HG02938 (cell line): Measurements from ENCODE around the gene MAP3K5.

Source experiments
- ATAC-seq: cut with Tn5 transposase; IDR thresholded peaks from one replicate; pipeline ENCODE4 v1.9.1; 2021; ENCODE audit warnings: mild to moderate bottlenecking, moderate library complexity; ENCODE audit not compliant: unreplicated experiment

MAP3K5 gene

DNA sequence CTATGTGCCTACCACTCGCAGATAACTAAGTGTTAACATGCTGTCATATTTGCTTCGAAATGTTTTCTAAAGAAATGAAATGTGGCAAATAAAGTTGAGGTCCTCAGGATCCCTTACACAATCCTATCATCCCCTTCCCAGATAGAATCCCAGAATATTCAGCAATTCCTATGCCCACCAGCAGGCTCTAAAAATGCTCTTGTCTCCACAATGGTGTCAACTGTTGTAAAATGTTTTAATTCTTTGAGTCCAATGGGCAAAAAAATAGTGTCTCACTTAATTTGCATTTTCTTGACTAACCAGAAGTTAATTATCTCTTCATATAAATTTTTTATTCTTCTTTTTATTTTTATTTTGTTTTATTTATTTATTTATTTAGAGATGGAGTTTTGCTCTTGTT, 138.2 kb downstream of the MAP3K5 start:
- ATAC-seq: no peak

DNA sequence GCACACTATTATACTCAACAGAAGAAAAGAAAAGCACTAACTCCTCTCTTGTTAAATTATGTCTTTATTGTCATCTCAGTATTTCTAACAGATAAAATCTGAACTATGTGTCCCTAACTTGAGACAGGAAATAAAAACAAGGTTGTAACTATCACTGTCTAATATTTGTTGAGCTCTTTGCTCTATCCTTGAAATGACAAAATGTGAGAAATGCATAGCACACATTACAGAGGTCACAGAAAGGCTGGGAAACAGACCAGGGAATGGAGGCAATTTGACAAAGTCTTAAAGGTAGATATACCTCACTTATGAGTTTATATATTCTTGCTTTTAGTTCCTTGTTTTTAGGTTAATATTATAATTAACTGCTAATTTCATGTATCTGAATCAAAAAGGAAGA, 139.6 kb downstream of the MAP3K5 start:
- ATAC-seq: no peak

DNA sequence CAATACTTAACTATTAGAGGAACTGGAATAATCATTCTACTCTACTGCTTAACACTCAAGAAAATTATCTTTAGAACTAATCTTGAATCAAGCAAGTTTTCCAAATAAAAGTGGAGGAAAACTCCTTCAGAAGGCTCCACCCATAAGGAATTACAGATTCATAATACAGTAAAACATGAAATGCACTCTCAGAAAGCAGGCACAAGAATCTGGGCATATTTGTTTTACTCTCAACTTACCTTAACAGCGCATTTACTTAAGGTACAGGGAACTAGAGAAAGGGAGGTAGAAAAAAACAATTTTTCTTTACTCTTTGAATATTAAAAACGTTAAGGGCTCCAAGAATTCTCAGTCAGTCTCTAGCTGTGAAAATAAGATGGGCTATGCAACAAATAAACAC, 140.3 kb downstream of the MAP3K5 start:
- no peak for ATAC-seq

DNA sequence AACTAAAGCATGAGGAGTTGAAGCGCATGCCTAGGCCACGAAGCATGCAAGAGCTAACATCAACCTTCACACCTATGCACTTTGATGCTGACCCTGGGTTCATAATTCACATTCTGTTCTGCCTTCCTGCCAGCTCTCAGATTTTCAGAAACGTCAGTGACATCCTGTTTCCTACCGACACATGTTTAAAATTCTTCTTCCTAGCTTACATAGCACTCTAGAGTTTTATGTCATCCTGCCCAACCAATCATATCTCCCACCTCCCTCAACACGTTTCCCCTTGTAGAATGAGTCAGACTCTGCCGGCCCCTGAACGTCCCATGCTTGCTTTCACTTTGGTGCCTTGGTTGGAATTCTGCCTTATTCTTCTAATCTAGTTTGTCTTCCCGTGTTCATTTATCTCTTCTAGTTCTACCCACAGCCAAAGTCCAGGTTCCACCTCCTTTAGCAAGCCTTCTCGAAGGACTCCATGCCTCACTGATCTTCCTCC, 144.9 kb downstream of the MAP3K5 start:
- peak; percentile 82 for ATAC-seq

DNA sequence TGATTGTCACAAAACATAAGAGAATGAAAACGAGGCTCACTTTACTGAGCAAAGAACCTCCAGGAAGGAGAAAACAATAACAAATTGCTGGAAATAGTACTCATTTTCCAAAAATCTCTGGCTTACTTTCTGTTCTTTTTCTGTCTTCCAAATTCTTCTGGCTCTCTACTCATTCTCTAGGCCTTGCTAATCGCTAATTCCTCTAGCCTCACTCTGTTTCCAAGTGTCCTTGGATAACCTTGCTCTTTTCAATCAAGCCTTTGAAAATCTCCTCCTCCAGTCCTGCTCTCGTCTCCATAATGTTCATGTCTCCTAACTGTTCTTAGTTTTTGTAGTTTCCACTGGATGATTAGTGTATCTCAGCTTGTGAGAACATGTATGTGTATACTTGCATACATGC, 145.9 kb downstream of the MAP3K5 start:
- ATAC-seq: no peak

DNA sequence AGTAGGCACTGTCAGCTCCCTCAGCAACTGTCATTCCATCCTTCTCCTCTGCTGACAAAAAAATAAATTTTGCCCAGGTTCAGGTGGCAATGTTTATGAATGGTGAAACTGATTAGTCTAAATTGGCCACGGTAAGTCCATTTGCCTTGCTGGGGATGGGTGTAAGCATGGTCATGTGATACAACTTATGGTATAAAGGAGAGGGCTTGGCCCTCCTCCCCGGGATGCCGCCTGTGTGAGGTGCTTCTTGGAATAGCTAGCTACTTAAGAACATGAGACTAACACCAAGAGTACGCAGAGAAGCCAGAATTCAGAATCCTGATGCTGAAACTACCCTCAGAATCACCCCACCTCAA, 147.7 kb downstream of the MAP3K5 start:
- ATAC-seq: no peak

DNA sequence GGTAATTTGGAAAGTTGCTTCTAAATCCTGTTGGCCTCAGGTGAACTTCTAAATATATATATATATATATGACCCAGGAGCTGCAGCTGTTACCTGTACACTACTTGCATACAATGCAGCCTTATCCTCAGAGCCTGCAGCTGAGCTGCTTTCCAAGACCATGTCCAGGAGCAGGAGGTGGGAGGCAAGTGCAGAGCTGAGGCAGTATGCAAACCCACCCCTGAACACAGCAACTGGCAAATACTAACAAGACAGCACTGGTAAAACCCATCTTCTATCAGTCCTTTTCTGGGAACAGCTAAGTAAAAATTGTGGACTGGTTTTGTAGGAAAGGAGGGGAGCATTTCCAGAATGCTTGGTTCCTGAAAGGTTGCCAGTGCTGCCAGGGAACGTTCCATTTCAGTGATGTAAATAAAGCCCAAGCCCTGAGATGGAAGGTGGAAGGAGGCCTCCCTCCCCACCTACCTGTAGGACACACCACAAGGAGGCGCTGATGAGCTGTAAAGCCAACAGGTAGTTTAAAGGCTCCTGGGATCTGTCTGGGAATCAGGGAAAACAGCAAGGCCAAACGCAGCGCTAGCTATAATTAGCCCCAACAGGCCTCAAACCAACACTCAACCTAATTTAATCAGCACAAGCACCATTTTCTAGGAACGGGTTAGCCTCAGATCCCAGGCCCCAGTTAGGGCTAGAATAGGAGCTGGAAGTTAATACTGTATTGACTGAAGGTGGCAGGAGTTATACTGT, 148.3 kb downstream of the MAP3K5 start:
- peak; percentile 39 for ATAC-seq

DNA sequence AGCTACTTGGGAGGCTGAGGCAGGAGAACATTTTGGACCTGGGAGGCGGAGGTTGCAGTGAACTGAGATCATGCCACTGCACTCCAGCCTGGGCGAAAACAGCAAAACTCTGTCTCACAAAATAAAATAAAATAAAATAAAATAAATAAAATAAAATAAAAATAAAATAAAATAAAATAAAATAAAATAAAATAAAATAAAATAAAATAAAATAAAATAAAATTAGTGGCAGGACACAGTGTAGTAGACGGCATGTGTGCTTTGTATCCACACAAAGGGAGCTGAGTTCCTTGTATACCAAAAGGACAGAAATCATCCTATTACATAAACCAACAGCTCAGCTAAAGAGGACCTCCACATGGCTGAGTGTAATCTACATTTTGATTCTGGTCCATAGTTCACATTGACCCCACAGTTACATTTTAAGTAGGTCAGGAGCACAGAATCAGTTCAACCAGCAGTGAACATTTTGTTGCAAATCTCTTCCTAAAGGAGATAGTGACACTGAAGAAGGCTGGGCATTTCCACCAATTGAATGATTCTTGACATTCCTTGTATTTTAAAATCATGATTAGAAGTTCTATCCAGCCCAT, 150.3 kb downstream of the MAP3K5 start:
- ATAC-seq: no peak

DNA sequence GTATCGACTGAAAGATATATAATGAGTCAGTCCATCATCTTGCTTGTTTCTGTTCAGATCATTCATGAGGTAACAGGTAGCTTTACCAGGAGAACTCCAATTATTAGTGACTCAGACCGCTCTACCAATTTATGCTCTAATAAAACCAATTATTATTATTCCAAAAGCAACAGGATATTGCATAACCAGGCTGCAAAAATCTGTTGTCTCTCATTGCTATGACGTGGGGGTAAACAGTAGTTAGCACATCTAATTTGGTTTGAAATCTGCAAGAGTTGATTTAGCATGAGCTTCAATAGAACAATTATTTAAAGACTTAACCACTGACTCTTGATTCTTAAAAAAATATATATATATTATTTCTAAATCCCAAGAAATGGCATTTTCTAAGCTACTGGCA, 151.1 kb downstream of the MAP3K5 start:
- ATAC-seq: no peak

DNA sequence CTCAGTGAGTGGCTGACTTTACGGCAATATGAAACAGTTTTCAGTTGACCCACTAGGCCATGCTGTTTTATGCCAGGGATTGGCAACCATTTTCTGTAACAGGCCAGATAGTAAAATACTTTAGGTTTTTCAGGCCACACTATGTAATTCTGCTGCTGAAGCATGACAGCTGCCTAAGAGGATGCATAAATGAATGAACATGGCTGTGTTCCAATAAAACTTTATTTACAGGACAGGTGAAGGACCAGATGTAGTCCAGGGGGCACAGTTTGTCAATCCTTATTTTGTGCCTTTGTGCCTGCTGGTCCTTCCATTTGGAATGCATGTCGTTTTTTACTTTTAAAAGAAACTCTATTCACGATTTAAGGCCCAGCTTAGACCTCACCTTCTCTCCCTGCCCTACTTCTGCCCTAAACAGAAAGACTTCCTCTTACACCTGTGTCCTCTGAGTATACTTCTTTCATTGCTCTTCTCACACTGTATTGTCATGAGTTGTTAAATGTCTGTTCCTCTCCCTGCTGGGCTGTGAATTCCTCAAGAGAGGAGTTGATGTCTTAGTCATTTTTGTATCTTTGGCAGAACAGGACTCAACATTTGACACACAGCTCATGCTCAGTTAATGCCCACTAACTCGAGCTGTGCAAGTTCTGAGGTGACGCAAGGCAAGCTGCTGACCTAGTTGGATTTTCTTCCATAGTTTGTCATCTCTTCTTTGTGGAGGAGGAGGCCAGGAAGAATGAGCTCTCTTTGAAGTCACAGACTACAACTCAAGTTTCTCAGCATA, 152.0 kb downstream of the MAP3K5 start:
- no peak for ATAC-seq

DNA sequence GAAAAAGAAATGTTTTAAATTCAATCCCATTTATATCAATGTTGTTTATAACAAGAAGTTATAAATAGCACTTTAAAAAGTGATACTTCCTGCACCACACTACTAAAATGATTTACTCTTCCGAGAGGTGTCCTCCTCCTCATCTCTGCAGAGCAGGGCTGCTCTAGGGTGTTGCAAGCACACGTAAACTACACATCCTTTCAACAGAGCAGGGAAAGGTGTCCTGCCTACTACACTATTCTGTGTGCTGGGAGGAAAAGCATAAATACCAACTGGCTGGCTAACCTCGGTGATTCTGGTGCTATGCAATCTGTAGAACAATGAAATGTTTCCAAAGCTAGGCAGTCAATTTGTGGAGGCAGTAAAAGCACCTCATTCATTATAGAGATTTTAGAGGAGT, 152.6 kb downstream of the MAP3K5 start:
- ATAC-seq: no peak

DNA sequence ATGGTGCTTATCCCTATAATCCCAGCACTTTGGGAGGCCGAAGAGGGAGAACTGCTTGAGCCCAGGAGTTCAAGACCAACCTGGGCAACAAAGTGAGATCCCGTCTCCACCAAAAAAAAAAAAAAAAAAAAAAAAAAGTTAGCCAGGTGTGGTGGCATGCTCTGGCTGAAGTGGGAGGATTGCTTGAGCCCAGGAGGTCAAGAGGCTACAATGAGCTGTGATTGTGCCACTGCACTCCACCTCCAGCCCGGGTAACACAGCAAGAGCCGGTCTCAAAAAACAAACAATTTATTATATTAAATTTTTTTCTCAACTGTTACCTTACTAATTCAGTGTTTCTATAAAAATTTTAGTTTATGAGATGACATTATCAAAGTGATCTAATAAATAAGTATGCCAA, 156.7 kb downstream of the MAP3K5 start:
- no peak for ATAC-seq

DNA sequence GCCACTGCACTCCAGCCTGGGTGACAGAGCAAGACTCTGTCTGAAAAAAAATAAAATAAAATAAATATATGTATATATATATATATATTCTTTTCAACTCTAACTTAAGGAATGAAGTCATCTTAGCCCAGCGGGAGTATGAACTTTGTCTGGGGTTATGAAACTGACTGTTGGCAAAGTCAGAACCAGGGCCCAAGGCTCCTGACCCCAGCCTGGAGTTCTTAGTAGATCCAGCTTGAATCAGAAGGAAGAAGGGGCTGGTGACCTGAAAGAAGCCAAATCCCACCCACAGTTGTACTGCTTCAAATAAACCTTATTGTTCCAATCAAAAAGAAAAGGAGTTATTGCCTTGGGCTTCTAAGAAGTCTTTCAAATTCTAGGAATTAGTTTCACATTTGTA, 158.9 kb downstream of the MAP3K5 start:
- ATAC-seq: no peak

DNA sequence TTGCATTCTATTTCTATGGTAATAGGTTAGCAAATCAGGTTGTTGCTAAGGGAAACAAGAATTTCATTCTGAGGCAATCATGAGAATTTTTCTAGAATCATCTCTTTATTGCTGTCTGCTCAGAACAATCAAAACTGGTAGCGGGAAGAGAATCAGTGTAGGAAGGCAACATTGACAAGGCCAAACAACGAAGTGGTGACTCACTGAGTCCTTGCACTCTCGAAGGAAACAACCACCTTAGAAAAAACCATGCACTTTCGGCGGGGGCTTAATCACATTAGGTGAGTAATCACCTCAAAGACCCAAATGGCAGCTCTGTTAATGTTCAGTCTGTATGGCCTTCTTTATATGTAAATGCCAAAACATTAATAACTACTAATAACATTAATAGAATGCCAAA, 163.3 kb downstream of the MAP3K5 start:
- no peak for ATAC-seq

DNA sequence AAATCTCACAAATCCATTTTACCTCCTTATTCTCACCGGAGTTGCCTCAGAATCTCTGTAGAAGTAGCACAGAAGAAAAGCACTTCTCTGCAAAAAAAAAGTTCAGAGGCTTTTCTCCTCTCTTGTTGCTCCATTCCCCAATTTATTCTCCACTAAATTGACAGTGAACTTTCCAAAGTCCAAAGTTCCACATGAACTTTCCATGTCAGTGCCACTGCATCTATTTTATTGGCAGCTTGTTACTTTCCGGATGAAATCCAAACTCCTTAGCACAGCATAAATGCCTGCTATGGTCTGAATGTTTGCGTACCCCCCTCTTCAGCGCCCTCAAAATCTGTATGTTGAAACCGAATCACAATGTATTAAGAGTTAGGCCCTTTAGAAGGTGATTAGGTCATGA, 165.1 kb downstream of the MAP3K5 start:
- no peak for ATAC-seq

DNA sequence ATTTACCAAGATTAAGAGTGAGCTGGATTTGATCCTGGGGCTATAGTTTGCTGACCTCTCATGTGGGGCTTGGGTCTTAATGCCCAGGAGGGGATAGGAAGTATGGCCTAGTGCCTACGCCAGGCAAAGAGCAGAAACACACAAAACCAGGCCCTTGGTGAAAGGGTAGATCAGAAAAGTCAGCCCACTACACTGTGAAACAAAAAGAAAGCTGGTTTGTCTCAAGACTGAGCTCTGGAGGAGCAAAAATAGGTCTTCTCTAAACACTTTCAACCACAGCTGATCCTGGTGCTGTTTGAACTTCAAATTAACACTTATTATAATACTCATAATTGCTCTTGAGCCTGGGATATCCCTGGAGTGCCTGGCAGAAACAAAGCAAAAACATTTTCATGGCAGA, 167.0 kb downstream of the MAP3K5 start:
- no peak for ATAC-seq

DNA sequence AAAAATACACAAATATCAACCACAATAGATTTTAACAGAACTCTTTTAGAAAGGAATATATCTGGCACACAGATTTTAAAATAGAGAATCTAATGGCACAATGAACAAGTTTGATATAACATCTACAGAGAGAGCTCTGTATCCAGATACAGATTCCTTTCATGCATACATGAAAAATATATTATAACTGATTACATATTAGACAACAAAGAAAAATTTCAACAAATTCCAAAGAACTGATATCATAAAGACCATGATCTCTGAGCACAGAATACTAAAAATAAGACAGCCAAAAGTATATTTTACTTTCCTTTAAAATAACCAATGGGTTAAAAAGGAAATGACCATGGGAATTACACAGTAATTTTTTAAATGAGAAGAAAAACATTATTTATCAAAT, 167.9 kb downstream of the MAP3K5 start:
- ATAC-seq: no peak

DNA sequence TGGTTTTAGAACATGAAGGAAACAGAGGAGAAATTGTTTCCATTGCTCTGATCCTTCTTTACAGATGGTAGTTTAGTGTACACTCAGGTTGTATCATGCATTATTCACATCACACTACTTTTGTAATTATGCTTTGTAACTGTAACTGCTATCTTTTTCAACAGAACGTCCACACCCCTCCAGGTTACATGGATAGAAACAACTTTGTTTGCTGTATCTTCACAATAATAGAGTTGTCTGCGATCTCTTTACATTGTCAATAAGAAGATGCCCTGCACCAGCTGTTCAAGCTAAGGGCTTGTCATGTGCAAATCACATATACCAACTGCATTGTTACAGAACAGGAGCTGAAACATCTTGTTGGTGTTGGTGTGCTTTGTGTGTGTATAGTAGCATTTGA, 174.2 kb downstream of the MAP3K5 start:
- no peak for ATAC-seq

DNA sequence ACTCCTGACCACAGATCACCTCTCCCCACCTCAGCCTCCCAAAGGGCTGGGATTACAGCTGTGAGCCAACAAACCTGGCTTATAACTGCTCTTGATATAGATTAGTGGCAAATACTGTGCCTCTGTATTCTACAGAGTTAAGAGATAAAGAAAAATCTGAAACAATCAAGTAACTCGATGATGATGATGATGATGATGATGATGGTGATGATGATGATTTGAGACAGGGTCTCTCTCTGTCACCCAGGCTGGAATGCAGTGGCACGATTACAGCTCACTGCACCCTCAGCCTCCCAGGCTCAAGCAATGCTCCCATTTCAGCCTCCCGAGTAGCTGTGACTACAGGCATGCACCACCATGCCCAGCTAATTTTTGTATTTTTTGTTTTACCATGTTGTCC, 175.8 kb downstream of the MAP3K5 start:
- no peak for ATAC-seq

DNA sequence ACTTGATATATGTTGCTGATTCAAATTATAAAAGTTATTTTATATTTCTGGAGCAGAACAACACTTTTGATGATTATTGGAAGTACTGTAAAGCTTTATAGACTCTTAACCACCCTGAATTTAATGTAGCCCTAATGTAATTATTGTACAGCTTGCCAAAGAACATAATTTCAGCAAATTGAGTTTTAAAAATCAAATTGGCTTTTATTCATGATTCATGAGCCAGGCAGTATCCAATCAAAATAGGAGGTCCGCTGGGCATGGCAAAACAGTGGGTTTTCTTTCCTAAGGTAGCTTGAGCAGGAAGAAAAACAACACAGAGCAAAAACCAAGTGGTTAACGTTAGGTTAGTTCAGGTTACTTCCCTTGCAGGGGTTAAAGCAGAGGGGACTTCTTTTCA, 177.3 kb downstream of the MAP3K5 start:
- ATAC-seq: no peak

DNA sequence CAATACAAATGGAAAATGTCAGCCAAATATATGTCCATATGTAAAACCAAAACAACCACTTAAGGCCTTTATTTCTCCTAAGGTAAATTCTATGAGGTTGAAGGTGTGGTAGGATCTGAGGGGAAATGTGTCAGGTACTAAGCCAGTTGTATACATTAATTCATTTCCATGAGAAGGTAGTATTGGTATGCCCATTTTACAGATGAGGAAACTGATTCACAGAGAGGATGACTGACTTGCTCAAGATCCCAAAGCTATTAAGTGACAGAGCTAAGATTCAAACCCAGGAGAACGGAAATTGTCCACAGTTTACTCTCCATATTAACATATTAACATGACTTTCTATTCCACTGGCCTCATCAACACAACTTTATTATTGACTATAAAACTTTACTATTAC, 177.9 kb downstream of the MAP3K5 start:
- no peak for ATAC-seq

DNA sequence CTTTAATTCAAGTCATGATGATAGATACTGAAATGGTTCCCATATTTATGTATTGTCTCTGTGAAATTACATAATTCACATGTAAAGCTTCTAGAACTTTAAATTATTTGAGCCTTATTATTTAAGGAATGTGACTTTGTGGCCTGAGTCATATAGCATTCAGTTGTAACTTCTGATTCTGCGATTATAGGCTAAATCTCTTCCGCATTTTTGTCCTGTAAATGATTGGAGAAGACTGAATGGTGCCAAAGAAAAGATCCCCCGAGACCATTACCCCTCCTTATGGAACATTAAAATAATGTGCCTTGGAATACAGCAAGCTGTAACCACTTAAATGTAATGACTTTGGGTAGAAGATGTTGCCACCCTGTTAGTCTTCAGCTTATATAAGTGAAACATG, 178.8 kb downstream of the MAP3K5 start:
- ATAC-seq: no peak
